Sigmoid colon (tissue), 7 donors: ENCODE measurements around the gene PEX14. TPM values are rescaled to one million over a fixed set of nuclear protein-coding genes. Genes with fewer than 3 reads are reported as not detected.

Source experiments
- DNase-seq: peaks from one replicate; pipeline ENCODE4 v3.0.0-alpha.2; 2019
- H3K27ac ChIP-seq, 4 donors: fragments of 200-600 bp; sonication (generic); one replicate each; pipeline ENCODE4 v1.5.1; 2016 to 2019; ENCODE audit warnings: mild to moderate bottlenecking in 1 of 4
- H3K27me3 ChIP-seq, 3 donors: fragments of 200-600 bp; sonication (generic); one replicate each; pipeline ENCODE4 v1.5.1; 2019; ENCODE audit warnings: mild to moderate bottlenecking in 1 of 3
- H3K36me3 ChIP-seq, 4 donors: fragments of 200-600 bp; sonication (generic); one replicate each; pipeline ENCODE4 v1.5.1; 2016 to 2019
- H3K4me1 ChIP-seq, 4 donors: fragments of 200-600 bp; sonication (generic); one replicate each; pipeline ENCODE4 v1.5.1; 2017 to 2019
- H3K4me3 ChIP-seq, 4 donors: fragments of 200-600 bp; sonication (generic); one replicate each; pipeline ENCODE4 v1.5.1; 2017 to 2019; ENCODE audit warnings: mild to moderate bottlenecking in 2 of 4, moderate library complexity in 1 of 4
- H3K9me3 ChIP-seq, 4 donors: fragments of 200-600 bp in 3 of 4; sonication (generic) in 3 of 4; one replicate each; pipeline versions ENCODE4 v1.5.1 to v1.6.1; 2013 to 2019
- EP300 ChIP-seq, 4 donors: sonication (generic); formaldehyde crosslinking; IDR thresholded peaks; one replicate each; pipeline ENCODE4 v1.6.1; 2017; ENCODE audit warnings: antibody characterized with exemption in 4 of 4
- POLR2A ChIP-seq, 2 donors: fragments of 450-650 bp; IDR thresholded peaks; one replicate each; pipeline ENCODE4 v1.6.1; 2016; ENCODE audit warnings: antibody characterized with exemption in 2 of 2, mild to moderate bottlenecking in 2 of 2, moderate library complexity in 2 of 2
- POLR2AphosphoS5 ChIP-seq, 4 donors: sonication (generic); formaldehyde crosslinking; IDR thresholded peaks; one replicate each; pipeline ENCODE4 v1.6.1; 2017; ENCODE audit warnings: antibody characterized with exemption in 4 of 4
- WGBS, 2 donors: extraction: QIAGEN DNeasy Blood & Tissue Kit; methylation state at CpG; one replicate each; pipeline ENCODE4 v1.1.7; 2013; 5-methylcytosine and 5-hydroxymethylcytosine counted together
- intact Hi-C: fragments of 100-400 bp; cut with DNase I; formaldehyde crosslinking; loops from one replicate; pipeline ENCODE4 v1.15.1; 2023
- polyA plus RNA-seq, 3 donors: library from polyadenylated mRNA; stranded (reverse); fragments of 200-250 nt; gene quantifications; one replicate each; pipeline ENCODE4 v1.2.3, GENCODE V29; 2013
- total RNA-seq, 4 donors: library from RNA; depleted of rRNA; stranded (reverse); fragments of >200 nt; gene quantifications; one replicate each; pipeline ENCODE4 v1.1.0, GENCODE V29; 2016
- TF ChIP-seq, protein P1 (sequence below), 4 experiments: fragments of 450-650 bp in 3 of 4; fragments of 200-600 bp in 1 of 4; IDR thresholded peaks; one replicate each; pipeline ENCODE4 v1.5.1; 2016 to 2019; ENCODE audit warnings: antibody characterized with exemption in 4 of 4, mild to moderate bottlenecking in 3 of 4, moderate library complexity in 2 of 4
- donor health status: healthy with polysubstance abuse.
- donor health status: Bipolar disorder and iron deficiency.
- donor health status: healthy.

Gene PEX14
- total and polyA plus RNA-seq, 7 donors = 8.3 to 23.3 (median 14.4) TPM

DNA sequence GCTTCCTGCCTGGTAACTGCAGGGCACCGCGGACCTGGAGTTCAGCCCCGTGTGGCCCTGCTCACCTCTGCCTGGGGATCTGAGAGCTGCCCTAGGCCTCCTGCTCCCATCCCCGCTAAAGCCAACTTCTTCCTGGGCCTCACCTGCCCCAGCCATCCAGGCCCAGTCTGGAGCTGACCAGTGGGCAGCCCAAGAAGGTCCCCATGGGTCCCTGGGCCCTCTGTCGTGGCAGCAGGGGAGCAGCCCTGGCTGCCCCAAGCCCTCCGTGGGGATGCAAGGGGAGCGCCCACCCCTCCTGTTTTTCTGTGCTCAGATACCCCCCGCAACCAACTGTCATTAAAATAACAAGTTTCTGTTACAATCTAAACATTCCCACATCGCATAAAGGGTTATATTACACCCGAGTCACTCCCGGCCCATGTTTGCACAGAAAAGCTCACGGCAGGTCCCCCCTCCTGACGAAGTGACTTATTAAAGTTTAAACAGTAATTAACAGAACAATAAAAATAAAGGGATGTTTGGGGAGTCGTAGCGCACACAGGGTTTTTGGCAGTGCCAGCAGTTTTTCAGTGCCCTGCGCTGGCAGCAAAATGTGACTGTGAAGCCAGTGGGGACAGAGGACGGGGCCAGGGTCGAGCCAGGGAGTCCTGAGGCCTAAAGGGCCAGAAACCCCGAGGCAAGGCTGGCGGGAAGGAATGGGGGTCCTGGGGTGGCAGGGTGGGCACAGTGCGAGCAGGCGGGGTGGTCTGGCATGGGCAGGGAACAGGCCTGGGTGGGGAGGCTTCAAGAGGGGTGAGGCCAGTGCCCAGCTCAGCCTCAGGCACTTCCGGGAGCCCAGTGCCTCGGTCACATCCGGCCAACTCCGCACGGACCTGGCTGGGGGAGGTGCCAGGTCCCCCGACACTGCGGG lies 200.2 kb downstream of the PEX14 start:
- no peaks in the 10 kb centered on the region for H3K9me3 ChIP-seq
- peak overlapping the region in 1 of 4 donors; percentile 10 for H3K4me3 ChIP-seq
- peaks cover 4 to 100% (median 100%) of the 10 kb centered on the region in 4 donors for H3K4me1 ChIP-seq
- no peaks in the 10 kb centered on the region for H3K36me3 ChIP-seq
- 19 to 69% methylated on average over 29 of the region's 29 CpGs for whole genome bisulfite sequencing, 2 donors
- TF ChIP-seq POLR2A (IDR thresholded peaks at IDR 0.05) (no peak), POLR2AphosphoS5 (IDR thresholded peaks at IDR 0.05) (no peak), EP300 (IDR thresholded peaks at IDR 0.05) (no peak)
- TF ChIP-seq, protein P1, sequence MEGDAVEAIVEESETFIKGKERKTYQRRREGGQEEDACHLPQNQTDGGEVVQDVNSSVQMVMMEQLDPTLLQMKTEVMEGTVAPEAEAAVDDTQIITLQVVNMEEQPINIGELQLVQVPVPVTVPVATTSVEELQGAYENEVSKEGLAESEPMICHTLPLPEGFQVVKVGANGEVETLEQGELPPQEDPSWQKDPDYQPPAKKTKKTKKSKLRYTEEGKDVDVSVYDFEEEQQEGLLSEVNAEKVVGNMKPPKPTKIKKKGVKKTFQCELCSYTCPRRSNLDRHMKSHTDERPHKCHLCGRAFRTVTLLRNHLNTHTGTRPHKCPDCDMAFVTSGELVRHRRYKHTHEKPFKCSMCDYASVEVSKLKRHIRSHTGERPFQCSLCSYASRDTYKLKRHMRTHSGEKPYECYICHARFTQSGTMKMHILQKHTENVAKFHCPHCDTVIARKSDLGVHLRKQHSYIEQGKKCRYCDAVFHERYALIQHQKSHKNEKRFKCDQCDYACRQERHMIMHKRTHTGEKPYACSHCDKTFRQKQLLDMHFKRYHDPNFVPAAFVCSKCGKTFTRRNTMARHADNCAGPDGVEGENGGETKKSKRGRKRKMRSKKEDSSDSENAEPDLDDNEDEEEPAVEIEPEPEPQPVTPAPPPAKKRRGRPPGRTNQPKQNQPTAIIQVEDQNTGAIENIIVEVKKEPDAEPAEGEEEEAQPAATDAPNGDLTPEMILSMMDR (IDR thresholded peaks at IDR 0.05) = no peak
- DNase-seq = no peak
- H3K27me3 ChIP-seq = no peaks in the 10 kb centered on the region
- H3K27ac ChIP-seq = peak overlapping the region; percentile 69 to 98 (median 96)
- intact Hi-C loops = no loop called here

DNA sequence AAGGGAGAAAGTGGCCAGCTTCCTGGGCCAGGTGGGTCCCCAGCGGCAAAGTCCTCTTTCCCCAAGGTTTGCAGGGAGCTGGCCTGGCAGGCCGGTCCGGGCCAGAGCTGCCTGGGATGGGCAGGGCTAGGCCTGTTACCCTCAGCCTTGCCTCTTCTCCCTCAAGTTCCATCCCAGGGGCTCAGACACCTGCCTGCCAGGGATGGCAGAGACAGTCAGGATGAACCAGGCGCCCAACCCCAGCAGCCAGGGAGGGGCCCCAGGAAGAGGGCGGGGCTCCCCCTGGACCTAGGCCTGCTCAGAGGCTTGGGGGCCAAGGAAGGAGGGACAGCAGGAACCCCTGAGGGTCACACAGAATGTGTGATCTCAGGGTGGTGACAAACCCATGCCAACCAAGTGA lies 201.1 kb downstream of the PEX14 start:
- intact Hi-C loops = no loop called here
- H3K27me3 ChIP-seq = no peaks in the 10 kb centered on the region
- H3K36me3 ChIP-seq = no peaks in the 10 kb centered on the region
- H3K27ac ChIP-seq = peak overlapping the region; percentile 69 to 98 (median 96)
- peak overlapping the region in 1 of 4 donors; percentile 4 for H3K4me3 ChIP-seq
- H3K4me1 ChIP-seq = peaks cover 4 to 100% (median 100%) of the 10 kb centered on the region in 4 donors
- no peaks in the 10 kb centered on the region for H3K9me3 ChIP-seq
- TF ChIP-seq POLR2AphosphoS5 (IDR thresholded peaks at IDR 0.05) (no peak), EP300 (IDR thresholded peaks at IDR 0.05) (no peak), POLR2A (IDR thresholded peaks at IDR 0.05) (no peak)
- TF ChIP-seq, protein P1 (IDR thresholded peaks at IDR 0.05) = no peak
- DNase-seq = no peak
- WGBS, 2 donors = 31 to 79% methylated on average over 5 of the region's 5 CpGs

DNA sequence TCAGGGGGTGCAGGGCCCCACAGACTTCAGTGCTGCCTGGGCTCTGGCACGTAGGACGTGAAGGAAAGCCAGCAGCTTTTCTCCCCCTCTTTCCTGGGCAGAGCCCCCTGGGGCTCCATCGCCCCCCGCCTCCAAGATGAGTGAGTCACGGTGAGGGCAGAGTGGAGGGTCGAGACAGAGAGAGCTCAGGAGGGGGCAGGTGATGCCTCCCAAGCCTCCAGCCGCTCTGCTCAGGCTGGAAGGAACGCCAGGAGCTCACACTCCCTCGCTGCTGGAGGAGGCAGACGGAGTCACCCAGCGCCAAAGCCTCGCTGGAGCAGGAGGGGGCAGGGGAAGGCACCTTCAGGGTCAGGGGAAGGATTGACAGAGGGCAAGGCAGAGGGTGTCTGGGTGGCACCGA lies 202.2 kb downstream of the PEX14 start:
- no peaks in the 10 kb centered on the region for H3K27me3 ChIP-seq
- H3K36me3 ChIP-seq = no peaks in the 10 kb centered on the region
- WGBS, 2 donors = 62 to 82% methylated on average over 13 of the region's 13 CpGs
- peak overlapping the region; percentile 69 to 98 (median 96) for H3K27ac ChIP-seq
- peak overlapping the region in 2 of 4 donors; percentile 9 for H3K4me3 ChIP-seq
- H3K4me1 ChIP-seq = peaks cover 4 to 100% (median 100%) of the 10 kb centered on the region in 4 donors
- intact Hi-C loops = no loop called here
- H3K9me3 ChIP-seq = no peaks in the 10 kb centered on the region
- TF ChIP-seq, protein P1 (IDR thresholded peaks at IDR 0.05) = no peak
- TF ChIP-seq POLR2AphosphoS5 (IDR thresholded peaks at IDR 0.05) = peak in 2 of 4 donors; percentile 35 to 37
- TF ChIP-seq EP300 (IDR thresholded peaks at IDR 0.05) = no peak
- TF ChIP-seq POLR2A (IDR thresholded peaks at IDR 0.05) = no peak
- no peak for DNase-seq

DNA sequence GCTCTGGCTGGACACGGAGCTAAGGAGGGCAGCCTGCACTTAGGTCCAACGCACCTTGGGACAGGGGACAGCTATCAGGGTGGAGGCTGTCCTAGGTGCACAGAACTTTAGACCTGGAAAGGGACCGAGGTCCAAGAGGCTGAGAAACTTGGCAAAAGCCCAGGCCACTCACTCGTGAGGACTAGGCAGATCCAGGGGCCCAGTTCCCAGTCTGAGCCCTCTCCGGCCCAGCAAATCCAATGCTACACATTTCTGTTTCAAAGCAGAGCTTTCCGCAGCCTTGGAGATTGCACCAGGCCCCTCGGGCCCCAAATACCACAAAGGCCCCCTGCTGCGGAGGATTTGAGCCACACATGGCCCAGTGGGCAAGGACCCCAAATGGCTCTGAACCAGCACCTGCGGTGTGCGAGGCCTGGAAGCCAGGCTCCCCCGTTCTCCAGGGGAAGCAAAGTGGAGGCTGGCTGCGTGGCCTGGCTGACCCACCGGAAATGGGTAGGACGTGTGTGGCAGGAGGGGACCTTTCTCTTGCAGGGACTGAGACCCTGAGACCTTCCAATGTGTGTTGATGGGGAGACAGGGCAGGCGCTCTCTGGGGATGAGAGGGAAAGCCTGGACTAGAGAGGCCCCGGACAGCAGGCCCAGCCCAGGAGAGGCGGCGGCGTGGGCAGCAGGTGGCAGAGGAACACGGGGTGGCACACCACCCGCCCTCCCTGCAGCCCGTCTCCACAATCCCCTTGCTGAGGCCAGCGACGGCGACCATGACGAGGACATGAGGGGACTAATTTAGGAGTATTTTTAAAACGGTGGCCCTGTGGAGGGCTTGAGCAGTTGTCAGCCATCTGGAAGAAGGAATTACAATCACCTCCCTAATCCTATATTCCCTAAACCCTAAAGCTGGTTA lies 203.0 kb downstream of the PEX14 start:
- Histone ChIP-seq H3K27ac (peak overlapping the region; percentile 69 to 98 (median 96)), H3K9me3 (no peaks in the 10 kb centered on the region), H3K36me3 (no peaks in the 10 kb centered on the region), H3K27me3 (no peaks in the 10 kb centered on the region), H3K4me1 (peaks cover 4 to 100% (median 100%) of the 10 kb centered on the region in 4 donors), H3K4me3 (peak overlapping the region in 2 of 4 donors; percentile 9)
- peak; percentile 90 for DNase-seq
- TF ChIP-seq POLR2A (IDR thresholded peaks at IDR 0.05) (no peak), EP300 (IDR thresholded peaks at IDR 0.05) (no peak), POLR2AphosphoS5 (IDR thresholded peaks at IDR 0.05) (no peak)
- TF ChIP-seq, protein P1 (IDR thresholded peaks at IDR 0.05) = no peak
- intact Hi-C loops = no loop called here
- WGBS, 2 donors = 64 to 81% methylated on average over 27 of the region's 27 CpGs
